WTC11 (cell line): ENCODE data around the gene SLC7A6OS.

Experiments used
- CTCF ChIP-seq: fragments of 200-600 bp; IDR thresholded peaks from 2 replicates; pipeline ENCODE4 v1.8.0; 2022; ENCODE audit warnings: antibody characterized with exemption
- USF1 ChIP-seq: sonication (generic); formaldehyde crosslinking; IDR thresholded peaks from 2 replicates; pipeline ENCODE4 v1.8.0; 2022; ENCODE audit warnings: mild to moderate bottlenecking, missing genetic modification reagents

GRCh38 chr16:68296291-68296690 lies 14.5 kb downstream of the SLC7A6OS start:
- no peak for TF ChIP-seq CTCF
- TF ChIP-seq USF1 (CRISPR knock-in tag): no peak
